Inferior parietal cortex (tissue), 1 donor: ENCODE measurements around the gene SLC12A9.
"Not testable (repeated sequence)": the region's sequence is repeated elsewhere in the genome, so short reads cannot be mapped to it uniquely, and the experiment has no call there.

Source experiments
- DNase-seq: peaks from one replicate; pipeline ENCODE4 v3.0.0-alpha.2; 2016; ENCODE audit errors: extremely low spot score

SLC12A9 gene

GRCh38 chr7:100895956-100896731 lies 43.6 kb downstream of the SLC12A9 start:
- DNase-seq: no peak

GRCh38 chr7:100896732-100897608 lies 44.5 kb downstream of the SLC12A9 start:
- no peak for DNase-seq

- DNase-seq: no peak
These were observed 45.4 kb downstream of the SLC12A9 start for GRCh38 chr7:100897772-100898454.

GRCh38 chr7:100899432-100899831 lies 46.9 kb downstream of the SLC12A9 start:
- no peak for DNase-seq

GRCh38 chr7:100900978-100901377 lies 48.5 kb downstream of the SLC12A9 start:
- no peak for DNase-seq

- no peak for DNase-seq
These were observed 49.4 kb downstream of the SLC12A9 start for GRCh38 chr7:100901921-100902332.

- no peak for DNase-seq
These were observed 50.1 kb downstream of the SLC12A9 start for GRCh38 chr7:100902638-100903037.

- no peak for DNase-seq
These were observed 56.0 kb downstream of the SLC12A9 start for GRCh38 chr7:100908512-100908911.

GRCh38 chr7:100910443-100910842 lies 57.9 kb downstream of the SLC12A9 start:
- not testable (repeated sequence) for DNase-seq

- no peak for DNase-seq
These were observed 59.0 kb downstream of the SLC12A9 start for GRCh38 chr7:100911484-100911883.

GRCh38 chr7:100914208-100914878 lies 61.8 kb downstream of the SLC12A9 start:
- no peak for DNase-seq

- no peak for DNase-seq
These were observed 62.5 kb downstream of the SLC12A9 start for GRCh38 chr7:100914879-100915447.
